NCI-H2196 treated with DMSO at 0.1 percent for 48 hours (cell line): ENCODE data around the gene CLIP1.

Experiments used
- DNase-seq: peaks from one replicate; lab custom pipeline; 2025; ENCODE audit not compliant: unreplicated experiment; lab: John Stamatoyannopoulos, UW

The CLIP1 gene

GRCh38 chr12:122318607-122319605 lies 103.6 kb downstream of the CLIP1 start:
- no peak for DNase-seq

- DNase-seq: no peak
These were observed 109.5 kb downstream of the CLIP1 start for GRCh38 chr12:122312926-122313325.

- DNase-seq: no peak
These were observed 110.8 kb downstream of the CLIP1 start for GRCh38 chr12:122311696-122312095.

GRCh38 chr12:122310626-122311333 lies 111.7 kb downstream of the CLIP1 start:
- DNase-seq: no peak

GRCh38 chr12:122309564-122310121 lies 112.8 kb downstream of the CLIP1 start:
- DNase-seq: no peak

GRCh38 chr12:122308811-122309210 lies 113.7 kb downstream of the CLIP1 start:
- DNase-seq: no peak

- DNase-seq: no peak
These were observed 116.1 kb downstream of the CLIP1 start for GRCh38 chr12:122306407-122306806.

GRCh38 chr12:122304924-122305323 lies 117.5 kb downstream of the CLIP1 start:
- no peak for DNase-seq

GRCh38 chr12:122303068-122303467 lies 119.4 kb downstream of the CLIP1 start:
- DNase-seq: no peak

GRCh38 chr12:122298071-122298748 lies 124.3 kb downstream of the CLIP1 start:
- DNase-seq: no peak

GRCh38 chr12:122297494-122297893 lies 125.0 kb downstream of the CLIP1 start:
- DNase-seq: no peak

- no peak for DNase-seq
These were observed 126.6 kb downstream of the CLIP1 start for GRCh38 chr12:122295877-122296276.

GRCh38 chr12:122293081-122293480 lies 129.4 kb downstream of the CLIP1 start:
- no peak for DNase-seq

- DNase-seq: no peak
These were observed 131.0 kb downstream of the CLIP1 start for GRCh38 chr12:122291431-122291830.

- no peak for DNase-seq
These were observed 138.8 kb downstream of the CLIP1 start for GRCh38 chr12:122283680-122284079.

GRCh38 chr12:122282061-122282460 lies 140.4 kb downstream of the CLIP1 start:
- no peak for DNase-seq

- DNase-seq: no peak
These were observed 146.2 kb downstream of the CLIP1 start for GRCh38 chr12:122276242-122276641.

- no peak for DNase-seq
These were observed 147.0 kb downstream of the CLIP1 start for GRCh38 chr12:122275459-122275858.

- peak; percentile 94 for DNase-seq
These were observed 156.1 kb downstream of the CLIP1 start, which contains the start of gene VPS33A for GRCh38 chr12:122266230-122266901. Gene VPS33A, minus strand, starts transcription at chr12:122266494. Its CDS starts 86 bp downstream, at chr12:122266408.

- DNase-seq: no peak
These were observed 156.6 kb downstream of the CLIP1 start for GRCh38 chr12:122265886-122266229.

- DNase-seq: no peak
These were observed 157.0 kb downstream of the CLIP1 start for GRCh38 chr12:122265476-122265875.
